ENCODE data around the gene TPPP. TPM values are rescaled to one million over a fixed set of nuclear protein-coding genes. Genes with fewer than 3 reads are reported as not detected.
"Not testable (repeated sequence)": the region's sequence is repeated elsewhere in the genome, so short reads cannot be mapped to it uniquely, and the experiment has no call there.

The TPPP gene
- 0.07 TPM in 1 of 2 replicates, not detected in the other for total RNA-seq

GRCh38 chr5:693271-694041 is at the start of gene TPPP:
TPPP (minus strand) TSS chr5:693352; CDS start chr5:678060, 15,292 bp downstream.
- intact Hi-C loops (cut with micrococcal nuclease) = loop anchor here (5.0 kb wide), 1 partner anchor 81 kb away; the partner anchor contains the start of gene CEP72
- not testable (repeated sequence) for H3K9me3 Mint-ChIP-seq; H3K36me3 Mint-ChIP-seq (ENCODE audit: low read depth); H3K4me1 Mint-ChIP-seq; H3K27ac Mint-ChIP-seq
- DNase-seq = peak; percentile 91
- Mint-ChIP-seq H3K27me3 (peaks cover 16% of the 10 kb centered on the region), H3K4me3 (peak within 1 kb of the TSS; percentile 59)

DNA sequence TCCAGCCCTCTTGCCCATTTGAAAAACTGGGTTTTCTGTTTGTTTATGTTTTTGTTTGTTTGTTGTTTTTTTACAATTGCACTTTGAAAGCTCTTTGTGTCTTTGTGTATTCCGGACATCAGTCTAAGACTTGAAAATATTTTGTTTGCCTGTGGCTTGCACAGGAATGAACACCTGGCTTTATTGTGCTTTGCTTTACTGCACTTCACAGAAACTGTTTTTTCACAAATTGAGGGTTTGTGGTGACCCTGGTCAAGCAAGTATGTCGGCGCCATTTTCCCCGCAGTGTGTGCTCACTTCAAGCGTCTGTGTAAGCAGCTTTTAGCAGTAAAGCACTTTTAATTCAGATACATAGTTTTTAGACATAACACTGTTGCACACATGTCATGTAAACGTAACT is 49.1 kb upstream of the TPPP start:
- H3K36me3 Mint-ChIP-seq (ENCODE audit: low read depth); H3K27ac Mint-ChIP-seq; intact Hi-C loops (cut with micrococcal nuclease); H3K9me3 Mint-ChIP-seq; H3K4me1 Mint-ChIP-seq; DNase-seq; H3K4me3 Mint-ChIP-seq: not testable (repeated sequence)
- H3K27me3 Mint-ChIP-seq = peaks cover 10% of the 10 kb centered on the region

DNA sequence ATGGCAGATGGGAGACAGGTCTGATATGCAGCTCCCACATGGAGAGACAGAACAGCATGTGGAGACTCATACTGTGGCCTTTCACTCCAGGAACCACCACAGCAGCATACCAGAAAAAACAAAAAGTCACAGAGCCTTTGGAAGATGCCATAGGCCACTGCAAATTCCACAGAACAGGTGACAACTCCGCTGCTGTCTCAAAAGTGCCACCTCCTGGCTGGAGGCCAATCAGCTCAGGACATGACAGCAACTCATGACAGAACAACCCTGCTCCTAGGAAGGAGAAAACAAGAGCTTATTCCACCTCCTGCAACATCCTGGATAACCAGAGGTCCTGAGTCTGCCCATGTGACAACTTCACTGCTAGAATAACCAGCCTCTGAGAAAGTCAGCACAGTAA is 41.0 kb upstream of the TPPP start:
- DNase-seq; H3K9me3 Mint-ChIP-seq; H3K4me3 Mint-ChIP-seq; H3K4me1 Mint-ChIP-seq; H3K36me3 Mint-ChIP-seq (ENCODE audit: low read depth); intact Hi-C loops (cut with micrococcal nuclease); H3K27ac Mint-ChIP-seq: not testable (repeated sequence)
- peaks cover 14% of the 10 kb centered on the region for H3K27me3 Mint-ChIP-seq

DNA sequence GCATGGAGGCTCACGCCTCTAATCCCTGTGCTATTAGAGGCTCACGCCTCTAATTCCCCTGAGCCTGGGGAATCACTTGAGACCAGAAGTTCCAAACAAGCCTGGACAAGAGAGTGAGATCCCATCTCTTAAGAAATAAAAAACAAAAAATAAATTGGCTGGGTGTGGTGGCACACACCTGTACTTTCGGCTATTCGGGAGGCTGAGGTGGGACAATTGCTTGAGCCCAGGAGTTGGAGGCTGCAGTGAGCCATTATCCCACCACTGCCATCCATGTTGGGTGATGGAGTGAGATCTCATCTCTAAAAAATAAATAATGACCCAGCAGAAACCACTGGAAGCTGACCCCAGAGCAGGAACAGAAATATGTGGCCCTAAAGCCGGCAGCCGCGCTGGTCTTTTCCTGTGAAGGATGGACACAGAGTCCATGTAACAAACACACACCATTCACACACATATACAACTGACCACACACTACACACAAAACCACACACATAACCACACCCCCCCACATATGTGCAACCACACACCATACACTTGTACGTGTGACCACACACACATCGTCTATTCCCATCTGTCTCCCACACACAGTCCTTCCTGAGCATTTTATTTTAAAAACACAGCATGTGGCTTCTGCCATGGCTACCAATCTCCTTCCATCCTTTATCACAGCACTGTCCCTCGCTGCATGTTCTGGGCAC is 39.8 kb upstream of the TPPP start:
- H3K4me3 Mint-ChIP-seq; H3K36me3 Mint-ChIP-seq (ENCODE audit: low read depth); H3K4me1 Mint-ChIP-seq; DNase-seq; H3K27ac Mint-ChIP-seq; H3K9me3 Mint-ChIP-seq; intact Hi-C loops (cut with micrococcal nuclease): not testable (repeated sequence)
- H3K27me3 Mint-ChIP-seq = peaks cover 13% of the 10 kb centered on the region

DNA sequence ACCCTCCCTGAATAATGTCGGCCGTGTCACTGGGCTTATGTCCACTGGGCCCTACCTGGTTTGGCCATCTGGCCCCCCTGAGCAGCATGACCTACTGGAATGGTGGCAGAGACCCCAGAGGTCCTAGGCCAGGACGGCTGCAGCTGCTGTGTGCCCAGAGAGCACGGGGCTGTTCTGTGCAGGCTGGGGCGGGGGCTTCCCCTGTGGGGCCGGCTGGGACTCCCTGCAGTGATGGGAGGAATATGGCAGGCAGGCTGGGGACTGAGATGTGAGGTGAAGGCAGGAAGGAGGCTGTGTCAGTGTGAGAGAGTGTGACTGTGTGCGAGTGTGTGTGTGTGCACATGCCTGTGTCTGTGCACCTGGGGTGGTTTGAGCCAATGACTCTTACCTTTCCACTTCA is 36.1 kb upstream of the TPPP start:
- H3K4me3 Mint-ChIP-seq; H3K27me3 Mint-ChIP-seq; intact Hi-C loops (cut with micrococcal nuclease); H3K4me1 Mint-ChIP-seq; H3K27ac Mint-ChIP-seq; H3K36me3 Mint-ChIP-seq (ENCODE audit: low read depth); H3K9me3 Mint-ChIP-seq; DNase-seq: not testable (repeated sequence)

GRCh38 chr5:727087-727486 is 33.9 kb upstream of the TPPP start:
- H3K27me3 Mint-ChIP-seq; intact Hi-C loops (cut with micrococcal nuclease); H3K27ac Mint-ChIP-seq; DNase-seq; H3K4me3 Mint-ChIP-seq; H3K36me3 Mint-ChIP-seq (ENCODE audit: low read depth); H3K4me1 Mint-ChIP-seq; H3K9me3 Mint-ChIP-seq: not testable (repeated sequence)

- Mint-ChIP-seq H3K9me3 (peaks cover 11% of the 10 kb centered on the region), H3K27me3 (peaks cover 21% of the 10 kb centered on the region)
- H3K27ac Mint-ChIP-seq; H3K4me1 Mint-ChIP-seq; H3K4me3 Mint-ChIP-seq; H3K36me3 Mint-ChIP-seq (ENCODE audit: low read depth); DNase-seq; intact Hi-C loops (cut with micrococcal nuclease): not testable (repeated sequence)
Measured at GRCh38 chr5:723865-724264, 30.7 kb upstream of the TPPP start.

DNA sequence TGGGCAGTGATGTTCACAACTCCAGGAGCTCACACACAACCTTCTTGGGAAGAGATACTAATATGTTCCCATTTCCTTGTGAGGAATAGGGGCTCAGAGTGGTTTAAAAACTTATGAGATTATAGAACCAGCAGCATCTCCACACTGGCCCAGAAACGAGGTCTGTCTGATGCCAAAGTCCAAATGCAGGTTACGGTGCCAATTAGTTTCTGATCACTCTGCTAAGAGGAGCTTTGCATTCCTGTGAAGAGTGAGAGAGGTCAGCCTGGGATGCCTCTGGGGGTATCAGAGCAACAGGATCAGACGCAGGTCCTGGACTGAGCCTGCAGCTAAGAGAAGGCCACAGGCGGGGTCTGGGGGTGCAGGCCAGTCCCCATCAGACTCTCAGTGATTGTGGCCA is 30.2 kb upstream of the TPPP start:
- peaks cover 23% of the 10 kb centered on the region for H3K27me3 Mint-ChIP-seq
- H3K27ac Mint-ChIP-seq; H3K36me3 Mint-ChIP-seq (ENCODE audit: low read depth); H3K4me3 Mint-ChIP-seq; H3K4me1 Mint-ChIP-seq; intact Hi-C loops (cut with micrococcal nuclease); DNase-seq: not testable (repeated sequence)
- H3K9me3 Mint-ChIP-seq = peaks cover 14% of the 10 kb centered on the region

GRCh38 chr5:719379-719778 is 26.2 kb upstream of the TPPP start:
- intact Hi-C loops (cut with micrococcal nuclease); DNase-seq; H3K4me1 Mint-ChIP-seq; H3K4me3 Mint-ChIP-seq; H3K36me3 Mint-ChIP-seq (ENCODE audit: low read depth); H3K27ac Mint-ChIP-seq: not testable (repeated sequence)
- Mint-ChIP-seq H3K27me3 (peaks cover 23% of the 10 kb centered on the region), H3K9me3 (peaks cover 14% of the 10 kb centered on the region)

- peaks cover 25% of the 10 kb centered on the region for H3K27me3 Mint-ChIP-seq
- intact Hi-C loops (cut with micrococcal nuclease) = no loop called here
- peaks cover 14% of the 10 kb centered on the region for H3K9me3 Mint-ChIP-seq
- H3K36me3 Mint-ChIP-seq (ENCODE audit: low read depth) = no peaks in the 10 kb centered on the region
- H3K27ac Mint-ChIP-seq = no peak overlapping the region
- DNase-seq = no peak
- no peaks in the 10 kb centered on the region for H3K4me1 Mint-ChIP-seq
- no peak overlapping the region for H3K4me3 Mint-ChIP-seq
Measured at GRCh38 chr5:717143-717542, 24.0 kb upstream of the TPPP start.

DNA sequence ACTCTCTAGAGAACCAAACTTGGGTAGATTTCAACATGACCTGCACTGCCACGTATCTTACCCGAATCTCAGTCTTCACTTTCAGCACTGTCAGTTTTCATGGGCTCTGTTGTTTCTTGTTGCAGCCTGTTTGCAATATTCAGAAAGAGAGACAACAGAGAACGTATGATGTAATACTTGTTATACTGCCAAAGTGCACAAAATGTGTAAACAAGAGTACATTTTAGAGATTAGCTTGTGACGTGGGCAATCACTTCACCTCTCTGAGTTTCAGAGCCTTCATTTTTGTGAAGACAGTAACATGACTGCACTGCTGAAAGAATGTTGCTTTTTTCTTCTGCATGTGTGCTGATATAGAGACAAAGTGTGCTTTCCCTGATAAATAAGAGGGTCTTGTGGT is 23.6 kb upstream of the TPPP start:
- H3K36me3 Mint-ChIP-seq (ENCODE audit: low read depth); intact Hi-C loops (cut with micrococcal nuclease); DNase-seq; H3K4me1 Mint-ChIP-seq; H3K4me3 Mint-ChIP-seq; H3K27ac Mint-ChIP-seq: not testable (repeated sequence)
- Mint-ChIP-seq H3K27me3 (peaks cover 25% of the 10 kb centered on the region), H3K9me3 (peaks cover 15% of the 10 kb centered on the region)

DNA sequence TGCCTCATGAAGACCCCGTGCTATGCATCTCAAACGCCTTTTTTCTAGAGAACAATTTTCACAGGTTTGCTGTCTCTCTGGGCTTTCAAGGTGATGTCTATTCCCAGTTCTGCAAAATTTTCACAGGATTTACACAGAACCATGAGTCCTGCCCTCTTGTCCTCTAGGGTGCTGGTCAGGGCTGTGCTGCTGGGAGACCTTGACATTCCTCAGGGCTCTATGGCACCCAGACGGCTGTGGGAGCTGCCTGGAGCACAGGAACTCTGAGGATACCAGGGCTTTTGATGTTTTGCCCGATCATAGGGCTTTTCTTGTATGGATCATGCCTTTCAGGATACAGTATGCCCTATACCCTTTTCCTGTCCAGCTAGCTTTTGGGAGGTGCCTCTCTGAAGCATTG is 22.5 kb upstream of the TPPP start:
- intact Hi-C loops (cut with micrococcal nuclease); H3K4me3 Mint-ChIP-seq; H3K27ac Mint-ChIP-seq; H3K4me1 Mint-ChIP-seq; DNase-seq; H3K36me3 Mint-ChIP-seq (ENCODE audit: low read depth): not testable (repeated sequence)
- Mint-ChIP-seq H3K27me3 (peaks cover 21% of the 10 kb centered on the region), H3K9me3 (peaks cover 20% of the 10 kb centered on the region)

GRCh38 chr5:714215-715118 is 21.3 kb upstream of the TPPP start:
- H3K36me3 Mint-ChIP-seq (ENCODE audit: low read depth); intact Hi-C loops (cut with micrococcal nuclease); DNase-seq; H3K4me1 Mint-ChIP-seq; H3K27ac Mint-ChIP-seq; H3K4me3 Mint-ChIP-seq: not testable (repeated sequence)
- H3K27me3 Mint-ChIP-seq = peaks cover 16% of the 10 kb centered on the region
- peaks cover 12% of the 10 kb centered on the region for H3K9me3 Mint-ChIP-seq

- H3K36me3 Mint-ChIP-seq (ENCODE audit: low read depth); DNase-seq; H3K27ac Mint-ChIP-seq; H3K4me1 Mint-ChIP-seq; H3K9me3 Mint-ChIP-seq; intact Hi-C loops (cut with micrococcal nuclease); H3K4me3 Mint-ChIP-seq: not testable (repeated sequence)
- H3K27me3 Mint-ChIP-seq = peaks cover 12% of the 10 kb centered on the region
Measured at GRCh38 chr5:713686-714085, 20.5 kb upstream of the TPPP start.
